ENCODE measurements around the gene PTPRA.

DNA sequence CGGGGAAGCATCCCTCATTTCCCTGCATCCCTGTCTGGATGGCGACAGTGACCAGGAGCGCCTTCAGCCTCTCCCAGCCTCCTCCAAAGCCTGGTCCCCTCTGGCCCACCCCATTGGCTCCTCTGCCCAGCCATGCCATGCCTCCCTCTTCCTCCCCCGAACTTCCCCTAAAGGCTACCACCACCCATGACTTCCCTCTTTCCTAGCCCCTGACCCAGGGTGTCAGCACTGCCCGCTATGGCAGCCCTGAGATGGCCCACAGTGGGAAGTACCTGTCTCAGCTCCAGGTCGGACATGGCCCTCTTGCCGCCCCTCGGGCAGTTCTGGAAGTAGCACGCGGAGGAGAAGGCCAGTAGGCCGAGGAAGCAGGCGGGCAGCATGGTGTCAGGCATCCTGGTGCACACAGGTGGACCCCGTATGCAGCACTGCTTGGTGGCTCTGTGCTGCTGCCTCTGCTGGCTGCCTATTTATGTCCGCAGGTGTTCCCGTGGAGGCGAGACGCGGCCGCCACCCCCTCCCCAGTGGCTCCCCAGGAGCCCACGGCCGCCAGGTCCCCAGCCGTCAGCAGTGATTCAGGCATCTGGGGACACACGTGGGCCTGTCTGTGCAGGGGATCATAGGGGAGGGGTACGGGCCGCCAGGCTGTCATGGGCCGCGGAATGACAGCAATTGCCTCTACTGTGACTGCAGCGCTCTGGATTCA lies 211.2 kb downstream of the PTPRA start, which contains the start of gene AVP:
- TF ChIP-seq, protein P1, sequence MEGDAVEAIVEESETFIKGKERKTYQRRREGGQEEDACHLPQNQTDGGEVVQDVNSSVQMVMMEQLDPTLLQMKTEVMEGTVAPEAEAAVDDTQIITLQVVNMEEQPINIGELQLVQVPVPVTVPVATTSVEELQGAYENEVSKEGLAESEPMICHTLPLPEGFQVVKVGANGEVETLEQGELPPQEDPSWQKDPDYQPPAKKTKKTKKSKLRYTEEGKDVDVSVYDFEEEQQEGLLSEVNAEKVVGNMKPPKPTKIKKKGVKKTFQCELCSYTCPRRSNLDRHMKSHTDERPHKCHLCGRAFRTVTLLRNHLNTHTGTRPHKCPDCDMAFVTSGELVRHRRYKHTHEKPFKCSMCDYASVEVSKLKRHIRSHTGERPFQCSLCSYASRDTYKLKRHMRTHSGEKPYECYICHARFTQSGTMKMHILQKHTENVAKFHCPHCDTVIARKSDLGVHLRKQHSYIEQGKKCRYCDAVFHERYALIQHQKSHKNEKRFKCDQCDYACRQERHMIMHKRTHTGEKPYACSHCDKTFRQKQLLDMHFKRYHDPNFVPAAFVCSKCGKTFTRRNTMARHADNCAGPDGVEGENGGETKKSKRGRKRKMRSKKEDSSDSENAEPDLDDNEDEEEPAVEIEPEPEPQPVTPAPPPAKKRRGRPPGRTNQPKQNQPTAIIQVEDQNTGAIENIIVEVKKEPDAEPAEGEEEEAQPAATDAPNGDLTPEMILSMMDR (IDR thresholded peaks at IDR 0.05) = no peak
- no peak for TF ChIP-seq POLR2A (IDR thresholded peaks at IDR 0.05)
- no peak for TF ChIP-seq EP300 (IDR thresholded peaks at IDR 0.05)

Data from stomach (tissue), 4 donors.